ENCODE measurements around the gene RNF214. TPM values are rescaled to one million over a fixed set of nuclear protein-coding genes. Genes with fewer than 3 reads are reported as not detected.

RNF214 gene
- total and polyA plus RNA-seq, 2 donors (not counting 1 experiment from before 2014, with no cell fraction given): 12.1 to 13.4 TPM

DNA sequence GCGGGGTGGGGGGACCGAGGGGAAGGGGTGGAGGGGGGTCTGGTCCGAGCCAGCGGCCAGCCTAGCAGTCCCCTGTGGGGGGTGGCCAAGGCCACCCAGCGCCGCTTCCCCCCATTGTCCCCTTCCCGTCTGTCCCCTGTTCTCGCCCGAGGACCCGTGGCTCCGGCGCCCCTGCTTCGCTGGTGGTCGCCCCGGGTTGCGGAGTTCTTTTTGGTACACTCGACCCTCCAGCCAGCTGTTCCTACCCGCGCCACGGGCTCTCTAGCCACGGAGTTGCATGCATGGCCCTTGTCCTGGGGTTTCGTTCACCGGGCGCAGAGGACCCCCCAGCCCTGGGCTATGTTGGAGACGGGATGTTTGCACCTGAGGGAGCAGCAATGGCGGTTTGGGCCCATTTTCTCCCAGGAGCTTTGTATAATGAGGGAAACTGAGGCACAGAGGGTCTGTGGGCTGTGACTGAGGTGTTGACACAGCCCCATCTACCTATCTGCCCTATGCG lies 489 bp downstream of the RNF214 start:
- no peaks in the 10 kb centered on the region for H3K9me3 ChIP-seq (ENCODE audit: control insufficient read depth, insufficient read depth, low read depth, low read length)
- H3K4me1 ChIP-seq (ENCODE audit: control insufficient read depth, extremely low read depth, insufficient read depth, low read length): peaks cover 2% of the 10 kb centered on the region
- H3K9ac ChIP-seq (ENCODE audit: insufficient read depth, low read length): peak overlapping the region; percentile 66
- H3K4me2 ChIP-seq (ENCODE audit: extremely low read depth, insufficient read depth, low read length): peak overlapping the region; percentile 97
- no peaks in the 10 kb centered on the region for H3K27me3 ChIP-seq (ENCODE audit: control insufficient read depth, insufficient read depth, low read length)
- H4K20me1 ChIP-seq (ENCODE audit: control insufficient read depth, extremely low read depth, insufficient read depth, low read length): no peaks in the 10 kb centered on the region
- no peak for TF ChIP-seq CTCF (conservative IDR thresholded peaks at IDR 0.05 in 1 of 2, IDR thresholded peaks at IDR 0.05 in 1 of 2; ENCODE audit: low read depth in 1 of 2, low read length in 2 of 2)
- no peak for TF ChIP-seq EZH2 (IDR thresholded peaks at IDR 0.05; ENCODE audit: low read length, missing control alignments)
- DNase-seq (ENCODE audit: low read depth in 2 of 2): no peak
- H3K79me2 ChIP-seq (ENCODE audit: control insufficient read depth, insufficient read depth, low read length): peaks cover 35% of the 10 kb centered on the region
- peak overlapping the region; percentile 46 to 99 (median 72) for H3K4me3 ChIP-seq (replicated peaks in 1 of 4; ENCODE audit: control extremely low read depth in 1 of 4, insufficient read depth in 1 of 4, low read depth in 3 of 4, low read length in 4 of 4)
- no peak overlapping the region for H2AFZ ChIP-seq (ENCODE audit: low read length)
- H3K36me3 ChIP-seq (ENCODE audit: control insufficient read depth, insufficient read depth, low read length): peaks cover 13% of the 10 kb centered on the region
- H3K27ac ChIP-seq (ENCODE audit: insufficient read depth, low read length): peak overlapping the region; percentile 38

DNA sequence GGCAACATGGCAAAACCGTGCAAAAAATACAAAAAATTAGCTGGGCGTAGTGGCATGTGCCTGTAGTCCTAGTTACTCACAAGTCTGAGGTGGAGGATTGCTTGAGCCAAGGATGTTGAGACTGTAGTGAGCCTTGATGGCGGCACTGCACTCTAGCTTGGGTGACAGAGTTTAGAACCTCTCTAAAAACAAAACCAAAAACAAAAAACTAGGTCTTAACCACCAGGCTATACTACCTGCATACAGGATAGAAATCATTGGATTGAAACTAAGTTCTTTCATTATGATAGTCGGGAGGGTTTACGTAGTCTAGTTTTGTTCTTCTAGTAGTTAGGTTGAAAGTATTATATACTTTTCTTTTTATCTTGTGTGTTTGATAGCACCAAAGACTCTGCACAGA lies 5.8 kb downstream of the RNF214 start:
- H4K20me1 ChIP-seq (ENCODE audit: control insufficient read depth, extremely low read depth, insufficient read depth, low read length): no peaks in the 10 kb centered on the region
- H3K27ac ChIP-seq (ENCODE audit: insufficient read depth, low read length): peak overlapping the region; percentile 27

GRCh38 chr11:117239295-117239694 lies 6.8 kb downstream of the RNF214 start:
- Histone ChIP-seq H3K9ac (ENCODE audit: insufficient read depth, low read length) (no peak overlapping the region), H3K27me3 (ENCODE audit: control insufficient read depth, insufficient read depth, low read length) (no peaks in the 10 kb centered on the region), H3K4me3 (replicated peaks in 1 of 4; ENCODE audit: control extremely low read depth in 1 of 4, insufficient read depth in 1 of 4, low read depth in 3 of 4, low read length in 4 of 4) (no peak overlapping the region), H2AFZ (ENCODE audit: low read length) (no peak overlapping the region), H3K36me3 (ENCODE audit: control insufficient read depth, insufficient read depth, low read length) (peaks cover 4% of the 10 kb centered on the region), H3K79me2 (ENCODE audit: control insufficient read depth, insufficient read depth, low read length) (peaks cover 1% of the 10 kb centered on the region), H3K4me1 (ENCODE audit: control insufficient read depth, extremely low read depth, insufficient read depth, low read length) (peaks cover 10% of the 10 kb centered on the region), H3K9me3 (ENCODE audit: control insufficient read depth, insufficient read depth, low read depth, low read length) (no peaks in the 10 kb centered on the region), H3K27ac (ENCODE audit: insufficient read depth, low read length) (peak overlapping the region; percentile 27), H4K20me1 (ENCODE audit: control insufficient read depth, extremely low read depth, insufficient read depth, low read length) (no peaks in the 10 kb centered on the region), H3K4me2 (ENCODE audit: extremely low read depth, insufficient read depth, low read length) (peak overlapping the region; percentile 8)
- peak; percentile 85 to 96 for DNase-seq (ENCODE audit: low read depth in 2 of 2)
- no peak for TF ChIP-seq EZH2 (IDR thresholded peaks at IDR 0.05; ENCODE audit: low read length, missing control alignments)
- TF ChIP-seq CTCF (conservative IDR thresholded peaks at IDR 0.05 in 1 of 2, IDR thresholded peaks at IDR 0.05 in 1 of 2; ENCODE audit: low read depth in 1 of 2, low read length in 2 of 2): peak; percentile 37 to 66

More for the DNA sequence above, 5.8 kb downstream of the RNF214 start:
- TF ChIP-seq EZH2 (IDR thresholded peaks at IDR 0.05; ENCODE audit: low read length, missing control alignments) (no peak), CTCF (conservative IDR thresholded peaks at IDR 0.05 in 1 of 2, IDR thresholded peaks at IDR 0.05 in 1 of 2; ENCODE audit: low read depth in 1 of 2, low read length in 2 of 2) (no peak)
- no peak for DNase-seq (ENCODE audit: low read depth in 2 of 2)
- peaks cover 12% of the 10 kb centered on the region for H3K4me1 ChIP-seq (ENCODE audit: control insufficient read depth, extremely low read depth, insufficient read depth, low read length)
- H3K9ac ChIP-seq (ENCODE audit: insufficient read depth, low read length): no peak overlapping the region
- peaks cover 4% of the 10 kb centered on the region for H3K36me3 ChIP-seq (ENCODE audit: control insufficient read depth, insufficient read depth, low read length)
- no peaks in the 10 kb centered on the region for H3K9me3 ChIP-seq (ENCODE audit: control insufficient read depth, insufficient read depth, low read depth, low read length)
- H3K4me2 ChIP-seq (ENCODE audit: extremely low read depth, insufficient read depth, low read length): no peak overlapping the region
- H3K79me2 ChIP-seq (ENCODE audit: control insufficient read depth, insufficient read depth, low read length): peaks cover 6% of the 10 kb centered on the region
- no peaks in the 10 kb centered on the region for H3K27me3 ChIP-seq (ENCODE audit: control insufficient read depth, insufficient read depth, low read length)
- no peak overlapping the region for H3K4me3 ChIP-seq (replicated peaks in 1 of 4; ENCODE audit: control extremely low read depth in 1 of 4, insufficient read depth in 1 of 4, low read depth in 3 of 4, low read length in 4 of 4)
- no peak overlapping the region for H2AFZ ChIP-seq (ENCODE audit: low read length)
